Activated naive CD8-positive, alpha-beta T cell (primary cell): ENCODE measurements around the gene ATP11A.
"Not testable (repeated sequence)": the region's sequence is repeated elsewhere in the genome, so short reads cannot be mapped to it uniquely, and the experiment has no call there.

ENCODE experiments used
- H3K27ac Mint-ChIP-seq: one replicate; pipeline ENCODE4 v1.8.0; 2021; ENCODE audit warnings: mixed read lengths
- H3K27me3 Mint-ChIP-seq: one replicate; pipeline ENCODE4 v1.8.0; 2021; ENCODE audit warnings: mixed read lengths
- H3K36me3 Mint-ChIP-seq: one replicate; pipeline ENCODE4 v1.8.0; 2021; ENCODE audit warnings: mixed read lengths
- H3K4me1 Mint-ChIP-seq: one replicate; pipeline ENCODE4 v1.8.0; 2021; ENCODE audit warnings: low read depth, mixed read lengths
- H3K4me3 Mint-ChIP-seq: one replicate; pipeline ENCODE4 v1.8.0; 2021; ENCODE audit warnings: mild to moderate bottlenecking, mixed read lengths
- H3K9me3 Mint-ChIP-seq: one replicate; pipeline ENCODE4 v1.8.0; 2021; ENCODE audit warnings: low read depth, mixed read lengths

The ATP11A gene

DNA sequence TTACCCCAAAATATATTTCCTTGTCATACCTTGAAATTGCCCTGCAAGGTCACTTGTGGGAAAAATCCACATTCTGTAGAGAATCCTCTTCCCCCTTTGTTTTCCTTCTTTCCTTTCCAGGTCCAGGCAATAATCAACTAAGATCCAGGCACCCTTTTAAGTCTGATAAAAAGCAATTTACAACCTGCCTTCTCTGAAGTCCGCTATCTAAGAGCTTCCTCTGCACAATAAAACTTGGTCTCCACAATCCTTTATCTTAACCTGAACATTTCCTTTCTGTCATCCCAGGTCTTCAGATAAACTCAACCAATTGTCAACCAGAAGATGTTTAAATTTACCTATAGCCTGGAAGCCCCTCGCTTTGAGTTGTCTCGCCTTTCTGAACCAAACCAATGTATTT lies 19.5 kb downstream of the ATP11A start:
- not testable (repeated sequence) for H3K27me3 Mint-ChIP-seq, H3K9me3 Mint-ChIP-seq, H3K4me3 Mint-ChIP-seq, H3K36me3 Mint-ChIP-seq
- Mint-ChIP-seq H3K4me1 (peaks cover 12% of the 10 kb centered on the region), H3K27ac (peak overlapping the region; percentile 19)

DNA sequence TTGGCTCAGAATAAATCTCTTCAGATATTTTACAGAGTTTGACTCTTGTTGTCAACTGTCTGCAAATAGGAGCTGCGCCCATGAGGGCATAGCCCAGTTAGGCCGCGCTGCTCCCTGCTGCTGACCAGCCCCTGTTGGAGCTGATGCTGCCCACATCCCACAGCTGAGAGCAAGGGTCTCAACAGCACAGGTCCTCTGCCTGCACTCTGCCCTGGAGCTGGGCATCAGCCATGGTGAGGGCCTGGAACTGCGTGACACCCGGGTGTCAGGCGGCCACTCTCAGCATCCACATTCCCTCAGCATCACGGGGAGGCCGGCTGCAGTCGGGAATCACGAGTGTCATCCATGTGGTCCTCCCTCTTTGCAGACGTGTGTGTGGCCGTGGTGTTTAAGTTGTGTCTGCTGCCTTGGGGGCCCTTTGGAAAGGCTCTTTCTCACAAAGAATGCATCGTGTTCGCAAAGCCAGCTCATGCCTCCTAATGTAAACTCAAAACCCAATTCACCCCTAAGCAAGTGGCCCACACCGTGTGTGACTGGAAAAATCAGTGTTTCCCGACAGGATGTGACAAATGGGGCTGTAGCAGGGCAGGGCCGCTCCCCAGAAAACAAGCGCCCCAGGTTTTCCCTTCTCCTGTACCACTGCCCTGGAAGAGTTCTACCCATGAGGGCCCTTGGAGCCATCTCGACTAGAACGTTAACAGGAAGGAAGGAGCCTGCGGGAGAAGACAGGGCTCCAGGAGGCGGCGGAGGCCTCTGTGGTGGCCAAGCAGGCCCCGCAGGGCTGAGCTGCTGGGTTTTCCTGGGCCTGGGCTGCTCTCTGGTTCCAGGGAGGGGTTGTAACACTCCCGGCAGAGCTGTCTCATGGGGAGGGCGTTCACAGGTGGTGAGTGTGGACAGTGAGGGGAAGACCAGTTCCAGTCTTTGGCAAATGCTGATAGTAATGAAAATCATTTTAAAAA lies 20.3 kb downstream of the ATP11A start:
- H3K4me3 Mint-ChIP-seq = no peak overlapping the region
- no peaks in the 10 kb centered on the region for H3K27me3 Mint-ChIP-seq
- peaks cover 11% of the 10 kb centered on the region for H3K4me1 Mint-ChIP-seq
- H3K36me3 Mint-ChIP-seq = peaks cover 9% of the 10 kb centered on the region
- H3K27ac Mint-ChIP-seq = no peak overlapping the region
- no peaks in the 10 kb centered on the region for H3K9me3 Mint-ChIP-seq

DNA sequence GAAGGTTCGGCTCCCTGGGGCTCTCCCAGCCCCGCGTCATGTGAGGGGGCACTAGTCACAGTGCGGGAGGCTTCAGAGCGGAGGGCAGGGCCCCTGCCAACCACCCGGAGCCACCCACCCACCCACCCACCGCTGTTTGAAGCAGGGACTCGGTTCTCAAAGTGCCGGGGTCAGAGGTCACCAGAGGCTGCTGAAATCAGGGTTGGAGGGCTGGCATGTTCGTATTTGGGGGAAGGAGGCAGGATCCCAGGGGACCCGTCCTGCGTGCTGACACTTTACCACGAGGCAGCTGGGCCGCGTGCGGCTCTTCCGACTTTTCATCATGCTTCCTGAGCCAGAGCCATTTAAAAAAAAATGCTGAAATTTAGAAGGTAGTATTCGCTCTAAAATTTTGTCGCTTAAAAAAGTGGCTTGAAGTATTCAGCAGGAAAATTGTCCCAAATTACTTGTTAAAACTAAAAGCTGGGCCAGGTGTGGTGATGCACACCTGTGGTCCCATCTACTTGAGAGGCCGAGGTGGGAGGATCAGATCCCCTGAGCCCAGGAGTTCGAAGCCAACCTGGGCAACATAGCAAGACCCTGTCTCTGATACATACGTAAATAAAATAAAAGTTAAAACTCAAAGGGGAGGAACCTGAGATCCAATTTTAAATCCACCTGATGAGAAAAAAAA lies 21.2 kb downstream of the ATP11A start:
- no peak overlapping the region for H3K27ac Mint-ChIP-seq
- H3K9me3 Mint-ChIP-seq = no peaks in the 10 kb centered on the region
- H3K4me1 Mint-ChIP-seq = peaks cover 7% of the 10 kb centered on the region
- H3K27me3 Mint-ChIP-seq = no peaks in the 10 kb centered on the region
- no peak overlapping the region for H3K4me3 Mint-ChIP-seq
- H3K36me3 Mint-ChIP-seq = peaks cover 7% of the 10 kb centered on the region

DNA sequence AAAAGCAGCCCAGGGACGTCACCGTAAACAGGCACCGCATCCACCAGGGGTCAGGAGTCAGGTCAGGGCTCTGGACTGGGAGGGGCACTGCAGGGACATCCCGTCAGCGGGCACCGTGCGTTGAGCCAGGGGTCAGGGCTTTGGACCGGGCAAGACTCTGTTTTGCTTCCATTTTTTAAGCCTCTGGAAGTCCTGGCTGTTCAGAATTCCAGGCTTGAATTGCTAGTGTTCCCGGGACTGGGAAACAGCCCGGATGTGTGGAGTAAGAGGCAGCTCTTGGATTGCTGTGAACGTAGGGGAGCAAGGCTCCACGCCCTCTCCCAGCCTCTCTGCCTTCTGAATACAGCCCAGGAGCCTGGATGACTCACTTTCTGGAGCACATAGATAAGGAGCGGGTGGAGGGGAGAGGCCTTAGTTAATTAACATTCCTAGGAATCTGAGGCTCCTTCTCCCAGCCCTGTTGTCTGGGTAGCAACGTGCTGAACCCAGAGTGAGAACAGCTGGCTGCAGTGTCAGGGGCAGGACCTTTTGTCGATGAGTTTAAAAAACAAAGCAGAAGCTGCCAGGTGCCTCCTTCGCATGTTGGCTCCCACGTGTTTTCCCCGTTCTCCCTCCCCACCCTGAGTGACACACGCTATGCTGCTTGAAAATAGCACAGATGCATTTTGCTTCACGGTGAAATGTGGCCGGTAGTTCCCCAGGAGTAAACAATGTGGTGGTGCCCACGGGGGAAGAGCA lies 21.9 kb downstream of the ATP11A start:
- Mint-ChIP-seq H3K4me1 (peaks cover 7% of the 10 kb centered on the region), H3K9me3 (no peaks in the 10 kb centered on the region), H3K27me3 (no peaks in the 10 kb centered on the region), H3K36me3 (peaks cover 5% of the 10 kb centered on the region), H3K4me3 (no peak overlapping the region), H3K27ac (peak overlapping the region; percentile 41)

DNA sequence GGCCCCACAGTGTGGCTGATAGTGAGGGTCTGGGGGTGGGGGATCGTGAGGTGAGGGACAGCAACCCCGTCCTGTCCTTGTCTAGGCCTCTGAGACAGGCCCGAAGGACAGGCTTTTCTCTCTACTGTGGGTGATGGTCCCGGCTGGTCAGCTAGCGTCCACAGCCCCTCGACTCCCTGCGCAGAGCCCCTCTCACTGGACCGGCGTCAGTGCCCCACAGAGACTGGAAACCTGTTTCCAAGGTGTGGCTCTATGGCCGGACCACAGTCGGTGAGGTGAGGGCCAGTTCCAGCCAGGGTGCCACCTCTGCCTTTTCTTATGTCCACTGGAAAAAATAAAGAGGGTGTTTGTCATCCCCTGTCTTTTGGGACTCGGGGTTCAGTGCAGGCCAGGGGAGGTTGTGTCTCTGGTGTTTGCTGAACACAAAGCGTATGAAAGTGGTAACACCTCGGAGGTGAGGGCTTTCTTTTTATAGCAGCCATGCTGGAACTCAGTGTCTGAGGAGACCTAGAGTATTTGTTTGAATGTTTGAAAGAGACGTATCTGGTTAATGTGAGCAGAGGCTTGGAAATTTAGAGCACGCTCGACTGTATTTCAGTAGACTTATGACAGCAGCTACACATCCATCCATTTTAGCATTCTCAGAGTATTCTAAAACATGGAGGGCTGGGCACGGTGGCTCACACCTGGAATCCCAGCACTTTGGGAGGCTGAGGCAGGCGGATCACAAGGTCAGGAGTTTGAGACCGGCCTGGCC lies 22.8 kb downstream of the ATP11A start:
- Mint-ChIP-seq H3K27ac (peak overlapping the region; percentile 41), H3K4me3 (no peak overlapping the region), H3K36me3 (peaks cover 7% of the 10 kb centered on the region), H3K4me1 (peaks cover 7% of the 10 kb centered on the region), H3K9me3 (no peaks in the 10 kb centered on the region), H3K27me3 (no peaks in the 10 kb centered on the region)

DNA sequence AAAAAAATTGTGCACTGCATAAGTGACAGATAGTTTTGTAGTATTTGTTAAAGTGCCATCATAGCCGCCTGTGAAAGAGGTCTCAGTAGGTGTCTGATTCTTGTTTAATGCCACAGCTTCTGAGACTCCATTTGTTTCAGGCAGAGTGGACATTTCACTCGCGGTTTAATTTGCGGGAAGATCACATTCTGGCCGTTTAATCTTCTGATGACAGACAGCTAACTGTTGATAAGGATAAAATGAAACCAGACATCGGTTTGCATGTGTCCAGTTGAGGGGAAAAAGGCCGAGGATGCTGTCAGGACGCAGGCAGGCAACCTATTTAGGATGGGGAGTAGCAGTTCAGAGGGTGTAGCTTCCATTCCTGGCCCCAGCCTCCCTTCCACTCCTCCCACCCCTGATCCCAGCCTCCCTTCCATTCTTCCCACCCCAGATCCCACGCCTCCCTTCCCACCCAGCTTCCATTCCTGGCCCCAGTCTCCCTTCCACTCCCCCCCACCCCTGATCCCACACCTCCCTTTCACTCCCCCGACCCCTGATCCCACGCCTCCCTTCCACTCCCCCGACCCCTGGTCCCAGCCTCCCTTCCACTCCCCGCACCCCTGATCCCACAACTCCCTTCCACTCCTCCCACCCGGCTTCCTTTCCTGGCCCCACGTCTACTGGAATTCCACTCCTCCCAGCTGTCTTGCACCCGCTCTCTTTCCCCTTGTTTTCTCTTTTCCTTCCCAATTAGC lies 23.8 kb downstream of the ATP11A start:
- Mint-ChIP-seq H3K36me3 (peaks cover 7% of the 10 kb centered on the region), H3K27ac (no peak overlapping the region), H3K9me3 (no peaks in the 10 kb centered on the region), H3K4me1 (peaks cover 7% of the 10 kb centered on the region), H3K27me3 (no peaks in the 10 kb centered on the region), H3K4me3 (no peak overlapping the region)

DNA sequence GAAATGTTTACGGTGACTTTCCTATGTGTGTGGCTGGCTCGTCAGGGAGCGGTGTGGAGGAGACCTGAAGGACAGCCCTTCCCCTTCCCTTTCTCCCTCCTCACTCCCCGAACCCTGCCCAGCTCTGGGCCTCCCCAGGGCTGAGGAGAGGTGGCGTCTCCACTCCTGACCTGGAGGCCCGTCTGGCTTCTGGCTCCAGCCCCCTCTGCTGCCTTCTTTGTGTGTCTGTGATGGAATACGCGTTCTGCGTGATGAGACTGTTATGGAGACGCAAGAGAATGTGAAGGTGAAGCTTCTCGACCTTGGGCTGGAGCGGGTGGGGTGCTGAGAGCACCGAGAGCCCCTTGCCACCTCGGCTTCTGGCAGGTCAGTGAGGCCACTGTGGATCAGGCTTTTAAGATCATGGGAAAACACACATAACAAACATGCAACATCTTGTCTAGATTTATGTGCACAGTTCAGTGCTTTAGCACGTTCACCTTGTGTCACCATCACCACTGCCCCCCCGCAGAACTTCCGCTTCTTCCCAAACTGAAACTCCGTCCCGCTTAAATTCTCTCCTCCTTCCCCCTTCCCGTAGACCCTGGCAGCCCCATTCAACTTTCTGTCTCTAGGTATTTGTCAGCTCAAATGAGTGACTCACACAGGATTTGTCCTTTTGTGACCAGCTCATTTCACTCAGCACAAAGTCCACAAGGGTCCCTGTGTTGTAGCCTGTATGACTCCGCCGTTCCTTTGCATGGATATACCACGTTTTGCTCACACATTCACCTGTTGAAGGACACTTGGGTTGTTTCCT lies 24.7 kb downstream of the ATP11A start:
- H3K4me1 Mint-ChIP-seq = peaks cover 4% of the 10 kb centered on the region
- H3K27me3 Mint-ChIP-seq = no peaks in the 10 kb centered on the region
- H3K4me3 Mint-ChIP-seq = no peak overlapping the region
- no peak overlapping the region for H3K27ac Mint-ChIP-seq
- H3K9me3 Mint-ChIP-seq = no peaks in the 10 kb centered on the region
- peaks cover 9% of the 10 kb centered on the region for H3K36me3 Mint-ChIP-seq

DNA sequence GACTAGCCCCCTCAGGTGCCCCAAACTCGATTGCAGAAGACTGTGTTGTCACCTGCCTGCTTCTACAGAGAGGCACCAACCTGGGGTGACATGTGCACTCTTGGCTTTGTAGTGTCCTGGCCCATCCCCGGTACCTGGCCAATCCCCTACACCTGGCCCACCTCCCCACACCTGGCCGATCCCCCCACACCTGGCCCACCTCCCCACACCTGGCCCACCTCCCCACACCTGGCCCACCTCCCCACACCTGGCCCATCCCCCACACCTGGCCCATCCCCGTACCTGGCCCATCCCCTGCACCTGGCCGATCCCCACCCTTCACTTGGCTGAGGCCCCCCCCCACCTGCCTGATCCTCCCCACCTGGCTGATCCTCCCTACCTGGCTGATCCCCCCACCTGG lies 25.4 kb downstream of the ATP11A start:
- Mint-ChIP-seq H3K4me1 (peaks cover 7% of the 10 kb centered on the region), H3K4me3 (no peak overlapping the region), H3K27me3 (no peaks in the 10 kb centered on the region), H3K36me3 (peaks cover 9% of the 10 kb centered on the region), H3K9me3 (no peaks in the 10 kb centered on the region), H3K27ac (no peak overlapping the region)

DNA sequence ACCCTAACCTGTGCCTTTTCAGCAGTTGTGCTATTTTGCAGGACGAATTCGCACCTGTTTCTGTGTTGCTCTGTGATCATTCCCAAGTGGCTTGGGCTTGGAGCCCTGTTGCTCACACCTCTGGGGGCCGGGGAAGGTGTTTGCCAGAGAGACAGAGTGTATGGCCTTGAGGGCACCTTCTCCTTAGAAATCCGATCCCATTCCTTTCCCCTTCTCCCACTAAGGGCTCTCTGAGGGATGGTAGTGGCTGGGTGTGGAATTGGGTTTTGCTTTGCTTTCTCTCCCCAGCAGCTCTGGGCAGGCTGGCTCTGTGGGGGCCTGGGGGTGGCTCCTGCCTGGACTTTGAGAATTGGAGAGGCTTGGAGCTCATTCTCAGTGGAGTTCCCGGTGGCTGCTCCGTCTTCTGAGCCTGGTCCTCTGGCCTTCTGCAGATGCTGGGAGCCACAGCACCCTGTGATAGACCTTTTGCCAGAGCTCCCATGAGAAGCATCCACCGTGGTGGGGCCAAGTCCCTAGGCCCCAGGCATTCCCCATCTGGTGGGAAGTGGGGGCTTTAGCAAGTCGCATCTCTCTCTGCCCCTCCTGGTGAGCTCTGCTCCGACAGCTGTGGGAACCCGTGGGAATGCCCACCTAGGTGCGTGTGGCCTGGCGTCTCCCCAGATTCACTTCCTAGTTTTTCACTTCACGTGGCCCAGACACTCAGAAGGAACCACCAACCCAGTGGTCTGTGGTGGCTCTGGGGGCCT lies 26.1 kb downstream of the ATP11A start:
- Mint-ChIP-seq H3K27me3 (no peaks in the 10 kb centered on the region), H3K27ac (no peak overlapping the region), H3K9me3 (no peaks in the 10 kb centered on the region), H3K4me1 (peaks cover 7% of the 10 kb centered on the region), H3K4me3 (no peak overlapping the region), H3K36me3 (peaks cover 9% of the 10 kb centered on the region)

DNA sequence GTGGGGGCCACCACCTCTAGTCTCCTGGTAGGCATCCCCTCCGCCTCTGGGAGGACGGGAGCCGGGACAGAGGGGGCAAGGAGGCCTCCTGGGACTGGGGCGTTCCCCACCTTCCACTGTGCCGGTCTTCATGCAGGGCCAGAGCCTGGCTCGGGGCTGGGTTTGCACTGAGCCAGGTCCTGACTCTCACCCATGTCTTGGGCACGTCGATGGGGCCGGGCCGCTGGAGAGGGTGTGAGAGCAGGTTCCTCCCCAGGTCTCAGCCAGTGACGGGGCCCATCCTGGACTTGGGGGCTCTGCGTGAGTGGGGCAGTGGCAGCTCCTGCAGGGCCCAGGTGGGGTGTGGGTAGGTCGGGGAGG lies 26.6 kb downstream of the ATP11A start:
- H3K27me3 Mint-ChIP-seq = no peaks in the 10 kb centered on the region
- peaks cover 9% of the 10 kb centered on the region for H3K36me3 Mint-ChIP-seq
- no peaks in the 10 kb centered on the region for H3K9me3 Mint-ChIP-seq
- no peak overlapping the region for H3K4me3 Mint-ChIP-seq
- H3K4me1 Mint-ChIP-seq = peaks cover 7% of the 10 kb centered on the region
- no peak overlapping the region for H3K27ac Mint-ChIP-seq

DNA sequence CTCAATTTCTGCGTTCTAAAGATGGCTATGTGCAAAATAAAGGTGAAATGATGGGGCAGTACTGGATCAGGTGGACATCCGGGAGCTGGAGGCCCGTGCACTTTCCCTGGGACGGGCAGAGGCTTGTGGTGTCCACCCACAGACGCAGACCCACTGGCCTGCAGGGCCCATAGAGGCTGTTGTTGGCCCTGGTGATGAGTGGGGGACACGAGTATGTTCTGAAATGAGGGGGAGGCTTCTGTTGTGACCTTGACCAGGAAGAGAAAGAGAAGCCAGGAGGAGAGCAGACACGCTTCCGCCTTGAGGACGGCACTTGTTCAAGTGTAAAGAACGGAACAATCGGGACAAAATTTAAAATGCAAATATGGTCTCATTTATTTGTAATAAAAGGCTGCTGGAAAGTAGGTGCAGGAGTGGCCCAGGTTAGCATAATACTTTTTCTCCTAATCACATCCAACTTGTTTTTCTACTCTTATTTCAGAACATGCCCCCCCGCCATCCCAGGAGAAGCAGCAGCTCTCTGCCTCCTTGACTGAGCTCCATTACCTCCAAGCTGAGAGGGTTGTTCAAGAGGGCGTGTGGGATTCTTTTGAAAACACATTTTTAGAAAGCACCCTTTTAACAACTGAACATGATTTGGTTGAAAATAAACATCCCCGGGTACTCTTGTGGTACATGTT lies 27.1 kb downstream of the ATP11A start:
- Mint-ChIP-seq H3K9me3 (no peaks in the 10 kb centered on the region), H3K4me3 (no peak overlapping the region), H3K27ac (no peak overlapping the region), H3K36me3 (peaks cover 9% of the 10 kb centered on the region), H3K4me1 (peaks cover 7% of the 10 kb centered on the region), H3K27me3 (no peaks in the 10 kb centered on the region)

DNA sequence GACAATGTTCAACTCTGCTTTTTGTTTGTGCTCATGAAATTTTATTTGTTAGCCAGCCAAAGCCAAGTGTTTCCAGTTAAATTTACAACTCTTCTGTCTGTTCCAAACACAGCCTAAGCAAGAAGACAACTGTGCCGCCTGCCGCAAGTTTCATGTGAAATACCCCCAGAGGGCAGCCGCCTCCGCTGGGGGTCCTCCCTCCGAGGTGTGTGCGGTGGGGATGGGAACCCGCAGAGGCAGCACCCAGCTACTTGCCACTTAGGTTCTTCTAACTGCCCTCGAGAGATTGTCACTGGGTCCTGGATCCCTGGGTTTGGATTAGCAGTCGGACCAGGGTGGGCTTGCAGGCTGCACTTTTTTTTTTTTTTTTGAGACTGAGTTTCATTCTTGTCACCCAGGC lies 28.5 kb downstream of the ATP11A start:
- Mint-ChIP-seq H3K27me3 (no peaks in the 10 kb centered on the region), H3K9me3 (no peaks in the 10 kb centered on the region), H3K27ac (no peak overlapping the region), H3K4me1 (peaks cover 11% of the 10 kb centered on the region), H3K4me3 (no peak overlapping the region), H3K36me3 (peaks cover 9% of the 10 kb centered on the region)
